Measurements from ENCODE around the gene GPSM1.

- TF ChIP-seq, protein P1, sequence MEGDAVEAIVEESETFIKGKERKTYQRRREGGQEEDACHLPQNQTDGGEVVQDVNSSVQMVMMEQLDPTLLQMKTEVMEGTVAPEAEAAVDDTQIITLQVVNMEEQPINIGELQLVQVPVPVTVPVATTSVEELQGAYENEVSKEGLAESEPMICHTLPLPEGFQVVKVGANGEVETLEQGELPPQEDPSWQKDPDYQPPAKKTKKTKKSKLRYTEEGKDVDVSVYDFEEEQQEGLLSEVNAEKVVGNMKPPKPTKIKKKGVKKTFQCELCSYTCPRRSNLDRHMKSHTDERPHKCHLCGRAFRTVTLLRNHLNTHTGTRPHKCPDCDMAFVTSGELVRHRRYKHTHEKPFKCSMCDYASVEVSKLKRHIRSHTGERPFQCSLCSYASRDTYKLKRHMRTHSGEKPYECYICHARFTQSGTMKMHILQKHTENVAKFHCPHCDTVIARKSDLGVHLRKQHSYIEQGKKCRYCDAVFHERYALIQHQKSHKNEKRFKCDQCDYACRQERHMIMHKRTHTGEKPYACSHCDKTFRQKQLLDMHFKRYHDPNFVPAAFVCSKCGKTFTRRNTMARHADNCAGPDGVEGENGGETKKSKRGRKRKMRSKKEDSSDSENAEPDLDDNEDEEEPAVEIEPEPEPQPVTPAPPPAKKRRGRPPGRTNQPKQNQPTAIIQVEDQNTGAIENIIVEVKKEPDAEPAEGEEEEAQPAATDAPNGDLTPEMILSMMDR (IDR thresholded peaks at IDR 0.05; ENCODE audit: low read depth, low read length, missing input control) = no peak
- TF ChIP-seq FOXA1 (IDR thresholded peaks at IDR 0.05) (no peak), REST (IDR thresholded peaks at IDR 0.05) (no peak), TAF1 (conservative IDR thresholded peaks at IDR 0.05) (no peak), GABPA (IDR thresholded peaks at IDR 0.05 in 1 of 2, conservative IDR thresholded peaks at IDR 0.05 in 1 of 2) (no peak)
- TF ChIP-seq, protein P2, sequence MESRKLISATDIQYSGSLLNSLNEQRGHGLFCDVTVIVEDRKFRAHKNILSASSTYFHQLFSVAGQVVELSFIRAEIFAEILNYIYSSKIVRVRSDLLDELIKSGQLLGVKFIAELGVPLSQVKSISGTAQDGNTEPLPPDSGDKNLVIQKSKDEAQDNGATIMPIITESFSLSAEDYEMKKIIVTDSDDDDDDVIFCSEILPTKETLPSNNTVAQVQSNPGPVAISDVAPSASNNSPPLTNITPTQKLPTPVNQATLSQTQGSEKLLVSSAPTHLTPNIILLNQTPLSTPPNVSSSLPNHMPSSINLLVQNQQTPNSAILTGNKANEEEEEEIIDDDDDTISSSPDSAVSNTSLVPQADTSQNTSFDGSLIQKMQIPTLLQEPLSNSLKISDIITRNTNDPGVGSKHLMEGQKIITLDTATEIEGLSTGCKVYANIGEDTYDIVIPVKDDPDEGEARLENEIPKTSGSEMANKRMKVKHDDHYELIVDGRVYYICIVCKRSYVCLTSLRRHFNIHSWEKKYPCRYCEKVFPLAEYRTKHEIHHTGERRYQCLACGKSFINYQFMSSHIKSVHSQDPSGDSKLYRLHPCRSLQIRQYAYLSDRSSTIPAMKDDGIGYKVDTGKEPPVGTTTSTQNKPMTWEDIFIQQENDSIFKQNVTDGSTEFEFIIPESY (IDR thresholded peaks at IDR 0.05) = no peak
Observed at GRCh38 chr9:136295542-136296433, 31.6 kb upstream of the GPSM1 start.

Measured in liver (tissue), 3 donors.